Large intestine (tissue), 3 donors: ENCODE measurements around the gene DHX36. TPM values are rescaled to one million over a fixed set of nuclear protein-coding genes. Genes with fewer than 3 reads are reported as not detected.
A peak's percentile ranks its signal among the peaks of the same experiment; 100 is the strongest.

Experiments used
- DNase-seq, 2 donors: peaks; one replicate each; pipeline versions ENCODE4 v3.0.0 to v3.0.0-alpha.2; 2013
- H3K27ac ChIP-seq: one replicate; pipeline ENCODE4 v1.5.1; 2013; ENCODE audit warnings: low read length
- H3K27me3 ChIP-seq: 2 replicates; pipeline ENCODE4 v1.6.1; 2013; ENCODE audit warnings: low read length; ENCODE audit not compliant: control insufficient read depth, insufficient read depth
- H3K36me3 ChIP-seq: 2 replicates; pipeline ENCODE4 v1.6.1; 2013; ENCODE audit warnings: low read length; ENCODE audit not compliant: control insufficient read depth, insufficient read depth
- H3K4me1 ChIP-seq: one replicate; pipeline ENCODE4 v1.6.1; 2013; ENCODE audit warnings: low read length; ENCODE audit not compliant: control insufficient read depth, insufficient read depth
- H3K4me3 ChIP-seq: one replicate; pipeline ENCODE4 v1.5.1; 2013; ENCODE audit warnings: low read length
- H3K9me3 ChIP-seq: one replicate; pipeline ENCODE4 v1.6.1; 2013; ENCODE audit warnings: mild to moderate bottlenecking, low read depth, low read length, moderate library complexity; ENCODE audit not compliant: control insufficient read depth
- WGBS: methylation state at CpG from one replicate; pipeline ENCODE4 v1.1.5; 2013; ENCODE audit warnings: low lambda C conversion rate; ENCODE audit not compliant: insufficient coverage; 5-methylcytosine and 5-hydroxymethylcytosine counted together
- polyA plus RNA-seq: library from polyadenylated mRNA; unstranded; fragments of 120-200 nt; gene quantifications from one replicate; pipeline ENCODE4 v1.2.1, GENCODE V29; 2013

The DHX36 gene
- polyA plus RNA-seq, 1 donor, result 51.9 TPM

- Histone ChIP-seq H3K27ac (no peak overlapping the region), H3K4me3 (no peak overlapping the region), H3K27me3 (peaks cover 20% of the 10 kb centered on the region), H3K36me3 (no peaks in the 10 kb centered on the region), H3K9me3 (no peaks in the 10 kb centered on the region), H3K4me1 (no peaks in the 10 kb centered on the region)
- WGBS, result no CpG with 5 or more reads among the region's 6 CpGs
- no peak for DNase-seq
Observed at GRCh38 chr3:154338008-154338407, 13.7 kb upstream of the DHX36 start.

GRCh38 chr3:154334973-154335420 lies 10.7 kb upstream of the DHX36 start:
- H3K27ac ChIP-seq, result no peak overlapping the region
- no peak for DNase-seq
- WGBS, result 20% methylated on average over 1 of the region's 3 CpGs
- peaks cover 31% of the 10 kb centered on the region for H3K27me3 ChIP-seq
- H3K9me3 ChIP-seq, result no peaks in the 10 kb centered on the region
- no peaks in the 10 kb centered on the region for H3K36me3 ChIP-seq
- no peak overlapping the region for H3K4me3 ChIP-seq
- no peaks in the 10 kb centered on the region for H3K4me1 ChIP-seq

- H3K27ac ChIP-seq, result no peak overlapping the region
Observed at GRCh38 chr3:154327871-154328270, 3.6 kb upstream of the DHX36 start.

GRCh38 chr3:154324919-154325318 lies 632 bp upstream of the DHX36 start:
- Histone ChIP-seq H3K9me3 (no peaks in the 10 kb centered on the region), H3K36me3 (no peaks in the 10 kb centered on the region), H3K4me3 (peak overlapping the region; percentile 72), H3K27ac (peak overlapping the region; percentile 85), H3K27me3 (peaks cover 25% of the 10 kb centered on the region), H3K4me1 (no peaks in the 10 kb centered on the region)
- peak in 1 of 2 donors; percentile 31 for DNase-seq
- WGBS, result 72% methylated on average over 2 of the region's 3 CpGs

More at GRCh38 chr3:154327871-154328270, 3.6 kb upstream of the DHX36 start:
- no peak for DNase-seq
- Histone ChIP-seq H3K4me1 (no peaks in the 10 kb centered on the region), H3K27me3 (peaks cover 35% of the 10 kb centered on the region), H3K36me3 (no peaks in the 10 kb centered on the region), H3K4me3 (no peak overlapping the region), H3K9me3 (no peaks in the 10 kb centered on the region)

GRCh38 chr3:154316974-154317767 lies 7.1 kb downstream of the DHX36 start:
- H3K27me3 ChIP-seq, result no peaks in the 10 kb centered on the region
- no peak for DNase-seq
- H3K9me3 ChIP-seq, result no peaks in the 10 kb centered on the region
- H3K36me3 ChIP-seq, result peaks cover 14% of the 10 kb centered on the region
- H3K27ac ChIP-seq, result no peak overlapping the region
- no peaks in the 10 kb centered on the region for H3K4me1 ChIP-seq
- no peak overlapping the region for H3K4me3 ChIP-seq
- 91% methylated on average over 3 of the region's 5 CpGs for WGBS

- no CpG with 5 or more reads among the region's 1 CpG for WGBS
Observed at GRCh38 chr3:154314152-154314551, 10.1 kb downstream of the DHX36 start.

GRCh38 chr3:154310840-154311239 lies 13.4 kb downstream of the DHX36 start:
- peaks cover 32% of the 10 kb centered on the region for H3K36me3 ChIP-seq
- H3K4me1 ChIP-seq, result no peaks in the 10 kb centered on the region
- no peak for DNase-seq
- no peak overlapping the region for H3K27ac ChIP-seq
- no peaks in the 10 kb centered on the region for H3K27me3 ChIP-seq
- H3K4me3 ChIP-seq, result no peak overlapping the region
- no peaks in the 10 kb centered on the region for H3K9me3 ChIP-seq

More at GRCh38 chr3:154314152-154314551, 10.1 kb downstream of the DHX36 start:
- H3K4me3 ChIP-seq, result no peak overlapping the region
- no peak for DNase-seq
- no peaks in the 10 kb centered on the region for H3K27me3 ChIP-seq
- peaks cover 22% of the 10 kb centered on the region for H3K36me3 ChIP-seq
- H3K27ac ChIP-seq, result no peak overlapping the region
- no peaks in the 10 kb centered on the region for H3K4me1 ChIP-seq
- no peaks in the 10 kb centered on the region for H3K9me3 ChIP-seq

- Histone ChIP-seq H3K36me3 (peaks cover 42% of the 10 kb centered on the region), H3K27me3 (no peaks in the 10 kb centered on the region), H3K9me3 (no peaks in the 10 kb centered on the region), H3K4me1 (no peaks in the 10 kb centered on the region), H3K4me3 (no peak overlapping the region), H3K27ac (peak overlapping the region; percentile 59)
- no peak for DNase-seq
Observed at GRCh38 chr3:154307363-154307762, 16.9 kb downstream of the DHX36 start.

GRCh38 chr3:154304936-154305335 lies 19.4 kb downstream of the DHX36 start:
- 100% methylated on average over 1 of the region's 3 CpGs for WGBS
- Histone ChIP-seq H3K4me1 (no peaks in the 10 kb centered on the region), H3K36me3 (peaks cover 56% of the 10 kb centered on the region), H3K9me3 (no peaks in the 10 kb centered on the region), H3K27ac (no peak overlapping the region), H3K4me3 (no peak overlapping the region), H3K27me3 (no peaks in the 10 kb centered on the region)
- no peak for DNase-seq

- no peak for DNase-seq
- Histone ChIP-seq H3K9me3 (no peaks in the 10 kb centered on the region), H3K27me3 (no peaks in the 10 kb centered on the region), H3K27ac (no peak overlapping the region), H3K4me1 (no peaks in the 10 kb centered on the region), H3K4me3 (no peak overlapping the region), H3K36me3 (peaks cover 56% of the 10 kb centered on the region)
Observed at GRCh38 chr3:154304116-154304786, 20.0 kb downstream of the DHX36 start.

- H3K36me3 ChIP-seq, result peaks cover 60% of the 10 kb centered on the region
- no peaks in the 10 kb centered on the region for H3K4me1 ChIP-seq
- WGBS, result no CpG with 5 or more reads among the region's 3 CpGs
Observed at GRCh38 chr3:154301561-154301960, 22.7 kb downstream of the DHX36 start.

More at GRCh38 chr3:154301561-154301960, 22.7 kb downstream of the DHX36 start:
- H3K9me3 ChIP-seq, result no peaks in the 10 kb centered on the region
- no peak overlapping the region for H3K27ac ChIP-seq
- no peaks in the 10 kb centered on the region for H3K27me3 ChIP-seq
- no peak for DNase-seq
- H3K4me3 ChIP-seq, result no peak overlapping the region
